Neural cell (in vitro differentiated cells): ENCODE measurements around the gene LDLRAD4. TPM values are rescaled to one million over a fixed set of nuclear protein-coding genes. Genes with fewer than 3 reads are reported as not detected.

ENCODE experiments used
- H2AFZ ChIP-seq: fragments of 200-600, 300-800 bp; sonication (generic), shearing (Covaris generic); 2 replicates; pipeline ENCODE4 v1.6.0; 2014; ENCODE audit warnings: low read depth, mild to moderate bottlenecking, antibody characterized with exemption, low read length, moderate library complexity
- H3F3A ChIP-seq: fragments of 200-600 bp; shearing (Covaris generic); 2 replicates; pipeline ENCODE4 v1.6.1; 2016; ENCODE audit warnings: mild to moderate bottlenecking, moderate library complexity, mixed read lengths, antibody characterized with exemption, low read length; ENCODE audit not compliant: insufficient read depth, poor library complexity, severe bottlenecking
- H3K27ac ChIP-seq: fragments of 200-600, 300-800 bp; sonication (generic), shearing (Covaris generic); 2 replicates; pipeline ENCODE4 v1.5.1; 2014; ENCODE audit warnings: mild to moderate bottlenecking, low read length, moderate library complexity
- H3K27me3 ChIP-seq: fragments of 300-800, 200-600 bp; sonication (generic), shearing (Covaris generic); 2 replicates; pipeline ENCODE4 v1.6.0; 2014; ENCODE audit warnings: mild to moderate bottlenecking, low read depth, low read length, moderate library complexity; ENCODE audit not compliant: insufficient read depth
- H3K36me3 ChIP-seq: fragments of 300-800, 200-600 bp; sonication (generic), shearing (Covaris generic); 2 replicates; pipeline ENCODE4 v1.5.1; 2014; ENCODE audit warnings: mild to moderate bottlenecking, antibody characterized with exemption, low read length, moderate library complexity; ENCODE audit not compliant: insufficient read depth
- H3K4me2 ChIP-seq: fragments of 300-800, 200-600 bp; sonication (generic), shearing (Covaris generic); 2 replicates; pipeline ENCODE4 v1.6.0; 2014; ENCODE audit warnings: mild to moderate bottlenecking, low read length
- H3K4me3 ChIP-seq: fragments of 300-800, 200-600 bp; sonication (generic), shearing (Covaris generic); 2 replicates; pipeline ENCODE4 v1.5.1; 2014; ENCODE audit warnings: mild to moderate bottlenecking, low read length, moderate library complexity
- H3K79me2 ChIP-seq: fragments of 200-600 bp; shearing (Covaris generic); replicated peaks from 2 replicates; pipeline ENCODE4 v1.6.0; 2014; ENCODE audit warnings: mild to moderate bottlenecking, low read length, moderate library complexity; ENCODE audit not compliant: insufficient read depth
- H3K9ac ChIP-seq: fragments of 300-800, 200-600 bp; sonication (generic), shearing (Covaris generic); 2 replicates; pipeline ENCODE4 v1.6.1; 2016; ENCODE audit warnings: mild to moderate bottlenecking, low read length, mixed read lengths
- H3K9me2 ChIP-seq: fragments of 200-600 bp; shearing (Covaris generic); 2 replicates; pipeline ENCODE4 v1.6.1; 2016; ENCODE audit warnings: mild to moderate bottlenecking, low read length, mixed read lengths; ENCODE audit not compliant: insufficient read depth
- H3K9me3 ChIP-seq: fragments of 200-600, 300-800 bp; sonication (generic), shearing (Covaris generic); 2 replicates; pipeline ENCODE4 v1.6.1; 2016; ENCODE audit warnings: mild to moderate bottlenecking, mixed run types, low read length, moderate library complexity, mixed read lengths
- H4K20me1 ChIP-seq: fragments of 200-600 bp; shearing (Covaris generic); 2 replicates; pipeline ENCODE4 v1.6.1; 2016; ENCODE audit warnings: mild to moderate bottlenecking, mixed run types; ENCODE audit not compliant: insufficient read depth
- CTCF ChIP-seq: fragments of 450-650 bp; IDR thresholded peaks from 2 replicates; pipeline ENCODE4 v1.5.1; 2014; ENCODE audit warnings: antibody characterized with exemption, mild to moderate bottlenecking, moderate library complexity; ENCODE audit not compliant: poor library complexity, severe bottlenecking
- EP300 ChIP-seq: fragments of 450-650 bp; conservative IDR thresholded peaks from 2 replicates; pipeline ENCODE4 v1.6.1; 2014; ENCODE audit warnings: antibody characterized with exemption, mild to moderate bottlenecking, moderate library complexity; ENCODE audit not compliant: poor library complexity, severe bottlenecking
- EZH2 ChIP-seq: fragments of 200-600, 300-800 bp; shearing (Covaris generic), sonication (generic); IDR thresholded peaks from 2 replicates; pipeline ENCODE4 v1.6.1; 2014; ENCODE audit warnings: antibody characterized with exemption, low read length, borderline replicate concordance, mild to moderate bottlenecking; ENCODE audit not compliant: insufficient read depth, poor library complexity, severe bottlenecking
- MXI1 ChIP-seq: fragments of 450-650 bp; conservative IDR thresholded peaks from 2 replicates; pipeline ENCODE4 v1.6.1; 2014; ENCODE audit warnings: antibody characterized with exemption, mild to moderate bottlenecking; ENCODE audit not compliant: poor library complexity, severe bottlenecking
- POLR2AphosphoS5 ChIP-seq: IDR thresholded peaks from 2 replicates; pipeline ENCODE4 v1.6.1; 2012
- RAD21 ChIP-seq: fragments of 450-650 bp; conservative IDR thresholded peaks from 2 replicates; pipeline ENCODE4 v1.6.1; 2014; ENCODE audit warnings: antibody characterized with exemption, mild to moderate bottlenecking, moderate library complexity
- REST ChIP-seq: IDR thresholded peaks from 2 replicates; pipeline ENCODE4 v1.6.1; 2012; ENCODE audit warnings: borderline replicate concordance
- SMC3 ChIP-seq: fragments of 450-650 bp; conservative IDR thresholded peaks from 2 replicates; pipeline ENCODE4 v1.6.1; 2014; ENCODE audit warnings: antibody characterized with exemption, mild to moderate bottlenecking, moderate library complexity; ENCODE audit not compliant: poor library complexity
- TAF1 ChIP-seq: IDR thresholded peaks from 2 replicates; pipeline ENCODE4 v1.6.1; 2012; ENCODE audit warnings: low read depth
- polyA plus RNA-seq: library from polyadenylated mRNA; depleted of rRNA; stranded (reverse); fragments of >200 nt; gene quantifications from 2 replicates; pipeline ENCODE4 v1.2.3, GENCODE V29; 2014

Gene LDLRAD4
- polyA plus RNA-seq, 1 donor from 2014 or later, result 3.7 TPM

GRCh38 chr18:13587937-13588336 lies 369.4 kb downstream of the LDLRAD4 start:
- no peaks in the 10 kb centered on the region for H3K9me3 ChIP-seq

GRCh38 chr18:13589316-13589715 lies 370.8 kb downstream of the LDLRAD4 start:
- H3K4me3 ChIP-seq, result no peak overlapping the region
- no peak overlapping the region for H3K9ac ChIP-seq
- H4K20me1 ChIP-seq, result no peaks in the 10 kb centered on the region
- no peaks in the 10 kb centered on the region for H3K79me2 ChIP-seq
- no peaks in the 10 kb centered on the region for H3F3A ChIP-seq
- H2AFZ ChIP-seq, result no peak overlapping the region
- no peaks in the 10 kb centered on the region for H3K9me3 ChIP-seq
- no peak overlapping the region for H3K27ac ChIP-seq
- no peak overlapping the region for H3K4me2 ChIP-seq
- H3K36me3 ChIP-seq, result no peaks in the 10 kb centered on the region
- no peaks in the 10 kb centered on the region for H3K9me2 ChIP-seq
- TF ChIP-seq CTCF, result no peak
- no peaks in the 10 kb centered on the region for H3K27me3 ChIP-seq

More at GRCh38 chr18:13587937-13588336, 369.4 kb downstream of the LDLRAD4 start:
- H3K4me2 ChIP-seq, result no peak overlapping the region
- H3K9ac ChIP-seq, result no peak overlapping the region
- H3K27ac ChIP-seq, result no peak overlapping the region
- H3K27me3 ChIP-seq, result no peaks in the 10 kb centered on the region
- H3K4me3 ChIP-seq, result no peak overlapping the region
- TF ChIP-seq POLR2AphosphoS5, result no peak
- TF ChIP-seq RAD21, result no peak
- no peak for TF ChIP-seq MXI1
- TF ChIP-seq EZH2, result no peak
- TF ChIP-seq EP300, result no peak
- TF ChIP-seq REST, result no peak
- TF ChIP-seq TAF1, result no peak
- TF ChIP-seq SMC3, result no peak
- TF ChIP-seq CTCF, result no peak
- no peak overlapping the region for H2AFZ ChIP-seq
- H4K20me1 ChIP-seq, result no peaks in the 10 kb centered on the region
- no peaks in the 10 kb centered on the region for H3K9me2 ChIP-seq
- no peaks in the 10 kb centered on the region for H3F3A ChIP-seq
- no peaks in the 10 kb centered on the region for H3K79me2 ChIP-seq
- H3K36me3 ChIP-seq, result no peaks in the 10 kb centered on the region
